Measurements from ENCODE around the gene MAP3K2. TPM values are rescaled to one million over a fixed set of nuclear protein-coding genes. Genes with fewer than 3 reads are reported as not detected.

The MAP3K2 gene
- total RNA-seq, 1 experiment from 2014 or later: 26.4 TPM

GRCh38 chr2:127422559-127423477, 35.0 kb upstream of the MAP3K2 start:
- in situ Hi-C loops (cut with HindIII; ENCODE audit: low pct_unique_long_range_greater_than_20kb, low sequenced_read_pairs): no loop called here
- no peak for DNase-seq (ENCODE audit: low read depth, low spot score)

- in situ Hi-C loops (cut with HindIII; ENCODE audit: low pct_unique_long_range_greater_than_20kb, low sequenced_read_pairs): no loop called here
- DNase-seq (ENCODE audit: low read depth, low spot score): no peak
Measured at GRCh38 chr2:127421871-127422558, 34.2 kb upstream of the MAP3K2 start.

GRCh38 chr2:127421116-127421800, 33.5 kb upstream of the MAP3K2 start:
- in situ Hi-C loops (cut with HindIII; ENCODE audit: low pct_unique_long_range_greater_than_20kb, low sequenced_read_pairs): no loop called here
- DNase-seq (ENCODE audit: low read depth, low spot score): no peak

GRCh38 chr2:127420039-127420864, 32.5 kb upstream of the MAP3K2 start:
- no peak for DNase-seq (ENCODE audit: low read depth, low spot score)
- in situ Hi-C loops (cut with HindIII; ENCODE audit: low pct_unique_long_range_greater_than_20kb, low sequenced_read_pairs): no loop called here

GRCh38 chr2:127419448-127420038, 31.8 kb upstream of the MAP3K2 start:
- peak; percentile 10 for DNase-seq (ENCODE audit: low read depth, low spot score)
- in situ Hi-C loops (cut with HindIII; ENCODE audit: low pct_unique_long_range_greater_than_20kb, low sequenced_read_pairs): no loop called here

- no peak for DNase-seq (ENCODE audit: low read depth, low spot score)
- in situ Hi-C loops (cut with HindIII; ENCODE audit: low pct_unique_long_range_greater_than_20kb, low sequenced_read_pairs): no loop called here
Measured at GRCh38 chr2:127419112-127419430, 31.3 kb upstream of the MAP3K2 start.

- DNase-seq (ENCODE audit: low read depth, low spot score): no peak
- in situ Hi-C loops (cut with HindIII; ENCODE audit: low pct_unique_long_range_greater_than_20kb, low sequenced_read_pairs): no loop called here
Measured at GRCh38 chr2:127418300-127419111, 30.7 kb upstream of the MAP3K2 start, which contains the start of gene PROC. TSS of gene PROC (plus strand) at chr2:127418427. CDS start at chr2:127419943, 1,516 bp downstream.

GRCh38 chr2:127417406-127417805, 29.6 kb upstream of the MAP3K2 start:
- in situ Hi-C loops (cut with HindIII; ENCODE audit: low pct_unique_long_range_greater_than_20kb, low sequenced_read_pairs): no loop called here
- DNase-seq (ENCODE audit: low read depth, low spot score): no peak

GRCh38 chr2:127416506-127417001, 28.8 kb upstream of the MAP3K2 start:
- no peak for DNase-seq (ENCODE audit: low read depth, low spot score)
- in situ Hi-C loops (cut with HindIII; ENCODE audit: low pct_unique_long_range_greater_than_20kb, low sequenced_read_pairs): no loop called here

- DNase-seq (ENCODE audit: low read depth, low spot score): no peak
- in situ Hi-C loops (cut with HindIII; ENCODE audit: low pct_unique_long_range_greater_than_20kb, low sequenced_read_pairs): no loop called here
Measured at GRCh38 chr2:127415593-127416505, 28.1 kb upstream of the MAP3K2 start.

GRCh38 chr2:127414638-127415592, 27.1 kb upstream of the MAP3K2 start:
- DNase-seq (ENCODE audit: low read depth, low spot score): no peak
- in situ Hi-C loops (cut with HindIII; ENCODE audit: low pct_unique_long_range_greater_than_20kb, low sequenced_read_pairs): no loop called here

GRCh38 chr2:127413782-127414637, 26.2 kb upstream of the MAP3K2 start:
- DNase-seq (ENCODE audit: low read depth, low spot score): no peak
- in situ Hi-C loops (cut with HindIII; ENCODE audit: low pct_unique_long_range_greater_than_20kb, low sequenced_read_pairs): no loop called here

GRCh38 chr2:127413200-127413599, 25.4 kb upstream of the MAP3K2 start:
- in situ Hi-C loops (cut with HindIII; ENCODE audit: low pct_unique_long_range_greater_than_20kb, low sequenced_read_pairs): no loop called here
- no peak for DNase-seq (ENCODE audit: low read depth, low spot score)
